ENCODE measurements around the gene C2CD5. TPM values are rescaled to one million over a fixed set of nuclear protein-coding genes. Genes with fewer than 3 reads are reported as not detected.

Gene C2CD5
- total and polyA plus RNA-seq, 2 of the 13 experiments (the other 11 are each of a cell fraction or from before 2014, with no cell fraction given), result 12.6 to 14.6 TPM

GRCh38 chr12:22414742-22415141 is 129.6 kb downstream of the C2CD5 start:
- Histone ChIP-seq H3K79me2 (ENCODE audit: insufficient read depth, low read length) (no peaks in the 10 kb centered on the region), H3K9me3 (ENCODE audit: low read length) (no peaks in the 10 kb centered on the region), H2AFZ (ENCODE audit: low read length) (no peak overlapping the region), H3K9ac (ENCODE audit: insufficient read depth, low read depth, low read length) (no peak overlapping the region), H3K4me1 (ENCODE audit: insufficient read depth, low read length) (no peaks in the 10 kb centered on the region), H3K4me2 (ENCODE audit: low read depth, low read length) (no peak overlapping the region), H3K4me3 (replicated peaks in 1 of 3; ENCODE audit: insufficient read depth in 1 of 3, low read depth in 2 of 3, low read length in 3 of 3) (no peak overlapping the region), H4K20me1 (ENCODE audit: insufficient read depth, low read length) (no peaks in the 10 kb centered on the region), H3K27ac (ENCODE audit: extremely low read length, insufficient read depth, low read length) (no peak overlapping the region), H3K36me3 (replicated peaks in 1 of 2; ENCODE audit: control insufficient read depth in 1 of 2, insufficient read depth in 2 of 2, low read length in 2 of 2) (no peaks in the 10 kb centered on the region), H3K27me3 (ENCODE audit: control insufficient read depth in 1 of 2, insufficient read depth in 2 of 2, low read length in 2 of 2) (no peaks in the 10 kb centered on the region; a peak in 1 of 5 replicates)
- in situ Hi-C loops (cut with HindIII; ENCODE audit: extremely low pct_ligation_motif_present, low pct_unique_long_range_greater_than_20kb) (no loop called here), intact Hi-C loops (cut with micrococcal nuclease; ENCODE audit: unreplicated experiment) (no loop called here)
- no TSS peak for BruUV-seq (replicated peaks)
- CTCF ChIA-PET (ENCODE audit: low intra/inter-chr PET ratio, low total read pairs), result no interaction called here
- peak; percentile 94 for TF ChIP-seq MNT (IDR thresholded peaks at IDR 0.05)
- no peak for TF ChIP-seq ZBTB42 (CRISPR knock-in tag; IDR thresholded peaks at IDR 0.05)
- no peak for DNase-seq (ENCODE audit: low spot score)
- no peak for FAIRE-seq
- no peak for ATAC-seq
- POLR2A ChIA-PET, result no interaction called here
- 0% methylated on average over 2 of the region's 2 CpGs for WGBS (ENCODE audit: low lambda C conversion rate)

GRCh38 chr12:22413592-22413991 is 130.8 kb downstream of the C2CD5 start:
- ATAC-seq (no peak), DNase-seq (ENCODE audit: low spot score) (no peak), FAIRE-seq (no peak)
- POLR2A ChIA-PET, result no interaction called here
- no peaks in the 10 kb centered on the region for H4K20me1 ChIP-seq (ENCODE audit: insufficient read depth, low read length)
- CTCF ChIA-PET (ENCODE audit: low intra/inter-chr PET ratio, low total read pairs), result no interaction called here
- no peak overlapping the region for H3K27ac ChIP-seq (ENCODE audit: extremely low read length, insufficient read depth, low read length)
- BruUV-seq (replicated peaks), result no TSS peak
- H3K36me3 ChIP-seq (replicated peaks in 1 of 2; ENCODE audit: control insufficient read depth in 1 of 2, insufficient read depth in 2 of 2, low read length in 2 of 2), result no peaks in the 10 kb centered on the region
- no peak overlapping the region for H3K4me3 ChIP-seq (replicated peaks in 1 of 3; ENCODE audit: insufficient read depth in 1 of 3, low read depth in 2 of 3, low read length in 3 of 3)
- H3K9ac ChIP-seq (ENCODE audit: insufficient read depth, low read depth, low read length), result no peak overlapping the region
- in situ Hi-C loops (cut with HindIII; ENCODE audit: extremely low pct_ligation_motif_present, low pct_unique_long_range_greater_than_20kb), result no loop called here
- intact Hi-C loops (cut with micrococcal nuclease; ENCODE audit: unreplicated experiment), result no loop called here
- H3K27me3 ChIP-seq (ENCODE audit: control insufficient read depth in 1 of 2, insufficient read depth in 2 of 2, low read length in 2 of 2), result no peaks in the 10 kb centered on the region; a peak in 1 of 5 replicates
- H3K9me3 ChIP-seq (ENCODE audit: low read length), result no peaks in the 10 kb centered on the region
- WGBS (ENCODE audit: low lambda C conversion rate), result 4% methylated on average over 3 of the region's 3 CpGs
- no peaks in the 10 kb centered on the region for H3K79me2 ChIP-seq (ENCODE audit: insufficient read depth, low read length)
- no peak overlapping the region for H2AFZ ChIP-seq (ENCODE audit: low read length)
- no peaks in the 10 kb centered on the region for H3K4me1 ChIP-seq (ENCODE audit: insufficient read depth, low read length)
- no peak overlapping the region for H3K4me2 ChIP-seq (ENCODE audit: low read depth, low read length)
- TF ChIP-seq FOXC1 (CRISPR knock-in tag; IDR thresholded peaks at IDR 0.05; ENCODE audit: borderline replicate concordance) (no peak), FOXP1 (IDR thresholded peaks at IDR 0.05) (no peak), FOXP1 (CRISPR knock-in tag; IDR thresholded peaks at IDR 0.05) (no peak), ZEB1 (IDR thresholded peaks at IDR 0.05; ENCODE audit: insufficient replicate concordance, low read depth) (no peak), SNAI1 (CRISPR knock-in tag; IDR thresholded peaks at IDR 0.05; ENCODE audit: borderline replicate concordance) (no peak), ZNF713 (CRISPR knock-in tag; IDR thresholded peaks at IDR 0.05) (no peak), KDM1A (CRISPR knock-in tag; IDR thresholded peaks at IDR 0.05) (no peak), ZNF160 (CRISPR knock-in tag; IDR thresholded peaks at IDR 0.05) (no peak), RELA (CRISPR knock-in tag; IDR thresholded peaks at IDR 0.05) (no peak), ZNF567 (CRISPR knock-in tag; IDR thresholded peaks at IDR 0.05; ENCODE audit: borderline replicate concordance) (no peak), ZBTB8A (CRISPR knock-in tag; IDR thresholded peaks at IDR 0.05; ENCODE audit: borderline replicate concordance, low read depth) (no peak), CC2D1A (CRISPR knock-in tag; IDR thresholded peaks at IDR 0.05) (no peak), SMAD1 (CRISPR knock-in tag; IDR thresholded peaks at IDR 0.05; ENCODE audit: borderline replicate concordance, low read depth) (no peak), ZNF574 (CRISPR knock-in tag; IDR thresholded peaks at IDR 0.05) (no peak), SP2 (CRISPR knock-in tag; IDR thresholded peaks at IDR 0.05) (no peak)
